Suppressor macrophage (primary cell): ENCODE results near the gene KATNB1.
A peak's percentile ranks its signal among the peaks of the same experiment; 100 is the strongest.
"Not testable (repeated sequence)": the region's sequence is repeated elsewhere in the genome, so short reads cannot be mapped to it uniquely, and the experiment has no call there.

Experiments used
- DNase-seq, 4 experiments: peaks; one replicate each; pipeline ENCODE4 v3.0.0-alpha.2; 2020 to 2022

Gene KATNB1

GRCh38 chr16:57700781-57701551 is 34.6 kb upstream of the KATNB1 start:
- no peak for DNase-seq

GRCh38 chr16:57701759-57702371 is 33.7 kb upstream of the KATNB1 start:
- DNase-seq, result no peak

- no peak for DNase-seq
These were observed 32.1 kb upstream of the KATNB1 start for GRCh38 chr16:57703416-57704010.

GRCh38 chr16:57704011-57704904 is 31.3 kb upstream of the KATNB1 start:
- DNase-seq, result no peak

GRCh38 chr16:57704905-57705852 is 30.4 kb upstream of the KATNB1 start:
- DNase-seq, result no peak

- DNase-seq, result no peak
These were observed 28.9 kb upstream of the KATNB1 start for GRCh38 chr16:57706717-57707116.

GRCh38 chr16:57707331-57707730 is 28.2 kb upstream of the KATNB1 start:
- no peak for DNase-seq

GRCh38 chr16:57708168-57708567 is 27.4 kb upstream of the KATNB1 start:
- DNase-seq, result no peak

GRCh38 chr16:57709663-57710062 is 25.9 kb upstream of the KATNB1 start:
- no peak for DNase-seq

- DNase-seq, result no peak
These were observed 24.2 kb upstream of the KATNB1 start for GRCh38 chr16:57711346-57711745.

- no peak for DNase-seq
These were observed 23.6 kb upstream of the KATNB1 start for GRCh38 chr16:57711993-57712392.

- DNase-seq, result not testable (repeated sequence)
These were observed 23.0 kb upstream of the KATNB1 start for GRCh38 chr16:57712569-57712968.

GRCh38 chr16:57713596-57713995 is 22.0 kb upstream of the KATNB1 start:
- DNase-seq, result no peak

- no peak for DNase-seq
These were observed 21.5 kb upstream of the KATNB1 start for GRCh38 chr16:57714047-57714446.

- peak; percentile 75 to 88 (median 82) for DNase-seq
These were observed 15.4 kb upstream of the KATNB1 start for GRCh38 chr16:57720142-57720575.

GRCh38 chr16:57721356-57722209 is 14.0 kb upstream of the KATNB1 start:
- no peak for DNase-seq

GRCh38 chr16:57722210-57722499 is 13.4 kb upstream of the KATNB1 start:
- DNase-seq, result no peak

GRCh38 chr16:57722651-57723050 is 12.9 kb upstream of the KATNB1 start:
- DNase-seq, result no peak

- DNase-seq, result peak; percentile 14 to 35 (median 27)
These were observed 12.4 kb upstream of the KATNB1 start for GRCh38 chr16:57723170-57723569.

GRCh38 chr16:57724531-57724930 is 11.0 kb upstream of the KATNB1 start:
- DNase-seq, result no peak

- DNase-seq, result peak; percentile 19 to 38 (median 30)
These were observed 10.4 kb upstream of the KATNB1 start for GRCh38 chr16:57725151-57725550.
